ENCODE results near the gene KCTD2.

The KCTD2 gene

DNA sequence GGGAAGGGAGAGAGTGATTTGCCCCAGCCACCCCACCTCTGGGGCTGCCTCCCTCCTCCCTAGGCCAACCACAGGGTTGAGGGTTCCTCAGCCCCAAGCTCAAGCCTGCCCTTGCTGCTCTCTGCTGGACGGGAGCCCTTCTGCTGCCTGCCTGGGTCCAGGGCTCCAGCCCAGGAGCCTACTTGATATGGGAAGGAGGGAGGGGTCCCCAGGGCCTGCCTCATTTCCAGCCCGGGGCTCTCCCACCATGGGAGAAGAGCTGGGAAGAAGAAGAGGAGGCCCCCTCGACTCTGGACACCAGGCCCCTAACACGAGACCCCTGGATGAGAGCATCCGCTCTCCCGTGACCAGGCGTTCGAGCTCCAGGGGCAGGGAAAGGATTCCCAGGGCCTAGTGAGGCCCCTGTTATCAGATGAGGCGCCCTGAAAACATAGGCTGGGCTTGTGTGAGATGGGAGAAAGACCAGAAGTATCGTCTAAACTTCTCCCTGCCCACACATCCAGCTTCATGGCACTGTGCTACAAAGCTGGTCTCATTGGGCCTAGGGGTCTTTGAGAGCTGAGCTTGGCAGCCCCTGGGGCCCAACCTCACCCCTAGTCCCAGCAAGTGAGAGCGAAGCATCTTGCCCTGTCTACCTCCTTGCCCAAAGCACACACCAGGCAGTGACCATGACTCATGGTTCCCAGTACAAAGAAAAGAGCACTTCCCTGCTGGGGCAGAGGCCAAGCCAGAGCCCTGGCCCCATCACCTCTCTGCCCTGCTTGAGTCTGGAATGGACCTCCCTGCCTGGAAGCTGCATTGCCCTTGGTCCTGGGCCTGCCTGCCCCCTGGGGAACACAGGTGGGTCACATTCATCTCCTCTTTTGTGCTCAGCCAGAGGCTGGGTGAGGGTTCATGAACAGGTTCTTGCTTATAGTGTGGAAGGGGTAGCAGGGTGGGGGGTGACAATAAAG lies 41.7 kb downstream of the KCTD2 start:
- TF ChIP-seq, protein P1, sequence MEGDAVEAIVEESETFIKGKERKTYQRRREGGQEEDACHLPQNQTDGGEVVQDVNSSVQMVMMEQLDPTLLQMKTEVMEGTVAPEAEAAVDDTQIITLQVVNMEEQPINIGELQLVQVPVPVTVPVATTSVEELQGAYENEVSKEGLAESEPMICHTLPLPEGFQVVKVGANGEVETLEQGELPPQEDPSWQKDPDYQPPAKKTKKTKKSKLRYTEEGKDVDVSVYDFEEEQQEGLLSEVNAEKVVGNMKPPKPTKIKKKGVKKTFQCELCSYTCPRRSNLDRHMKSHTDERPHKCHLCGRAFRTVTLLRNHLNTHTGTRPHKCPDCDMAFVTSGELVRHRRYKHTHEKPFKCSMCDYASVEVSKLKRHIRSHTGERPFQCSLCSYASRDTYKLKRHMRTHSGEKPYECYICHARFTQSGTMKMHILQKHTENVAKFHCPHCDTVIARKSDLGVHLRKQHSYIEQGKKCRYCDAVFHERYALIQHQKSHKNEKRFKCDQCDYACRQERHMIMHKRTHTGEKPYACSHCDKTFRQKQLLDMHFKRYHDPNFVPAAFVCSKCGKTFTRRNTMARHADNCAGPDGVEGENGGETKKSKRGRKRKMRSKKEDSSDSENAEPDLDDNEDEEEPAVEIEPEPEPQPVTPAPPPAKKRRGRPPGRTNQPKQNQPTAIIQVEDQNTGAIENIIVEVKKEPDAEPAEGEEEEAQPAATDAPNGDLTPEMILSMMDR (conservative IDR thresholded peaks at IDR 0.05; ENCODE audit: low read depth, low read length) = no peak
- peak overlapping the region; percentile 50 for H3K4me3 ChIP-seq (ENCODE audit: low read length)
- no peak for DNase-seq (ENCODE audit: low read depth)

DNA sequence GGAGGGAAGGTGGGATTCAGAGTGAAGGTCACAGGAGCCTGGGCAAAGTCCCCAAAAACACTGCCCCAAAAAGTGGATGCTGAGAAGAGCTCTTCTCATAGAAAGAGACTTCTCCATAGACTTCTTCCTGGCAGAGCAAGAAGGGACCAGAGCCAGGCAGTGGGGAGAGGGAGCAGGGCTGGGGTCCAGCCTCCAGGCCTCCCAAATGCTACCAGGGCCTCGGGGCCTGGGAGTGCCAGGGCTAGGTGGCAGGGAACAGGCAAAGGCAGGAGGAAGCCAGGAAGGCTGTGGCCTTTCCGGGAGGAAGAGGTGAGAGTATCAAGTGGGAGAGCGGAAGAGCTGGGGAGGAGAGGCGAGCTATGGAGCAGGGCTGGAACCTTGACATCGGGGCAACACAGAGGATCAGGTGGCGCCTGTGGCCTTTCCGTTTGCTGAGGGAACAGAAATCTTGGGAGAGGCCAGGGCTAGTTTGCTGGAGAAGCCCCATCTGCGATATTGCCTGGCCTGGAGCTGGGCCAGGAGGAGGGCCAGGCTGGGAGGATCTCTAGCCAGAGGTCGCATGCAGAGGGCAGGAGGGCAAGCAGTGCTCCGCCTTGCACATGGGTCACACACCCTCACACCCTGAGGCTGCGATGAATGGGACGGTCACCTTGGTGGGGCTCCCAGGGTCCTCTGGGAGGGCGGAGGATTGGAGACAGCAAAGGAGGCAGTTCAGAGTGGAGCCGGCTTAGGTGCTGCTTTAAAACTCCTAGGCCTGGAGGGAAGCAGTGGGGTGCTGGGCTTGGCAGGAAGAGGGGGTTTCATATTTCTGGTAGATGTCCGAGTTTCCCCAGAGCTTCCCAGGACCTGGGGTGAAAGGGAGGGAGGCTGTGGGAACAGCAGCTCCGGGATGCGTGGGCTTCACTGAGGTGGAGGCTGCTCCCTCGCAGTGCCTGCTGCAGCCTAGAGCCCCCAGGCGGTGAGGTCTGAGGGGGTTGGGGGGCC lies 44.1 kb downstream of the KCTD2 start:
- TF ChIP-seq, protein P1 (conservative IDR thresholded peaks at IDR 0.05; ENCODE audit: low read depth, low read length) = no peak
- DNase-seq (ENCODE audit: low read depth) = no peak
- H3K4me3 ChIP-seq (ENCODE audit: low read length) = no peak overlapping the region

DNA sequence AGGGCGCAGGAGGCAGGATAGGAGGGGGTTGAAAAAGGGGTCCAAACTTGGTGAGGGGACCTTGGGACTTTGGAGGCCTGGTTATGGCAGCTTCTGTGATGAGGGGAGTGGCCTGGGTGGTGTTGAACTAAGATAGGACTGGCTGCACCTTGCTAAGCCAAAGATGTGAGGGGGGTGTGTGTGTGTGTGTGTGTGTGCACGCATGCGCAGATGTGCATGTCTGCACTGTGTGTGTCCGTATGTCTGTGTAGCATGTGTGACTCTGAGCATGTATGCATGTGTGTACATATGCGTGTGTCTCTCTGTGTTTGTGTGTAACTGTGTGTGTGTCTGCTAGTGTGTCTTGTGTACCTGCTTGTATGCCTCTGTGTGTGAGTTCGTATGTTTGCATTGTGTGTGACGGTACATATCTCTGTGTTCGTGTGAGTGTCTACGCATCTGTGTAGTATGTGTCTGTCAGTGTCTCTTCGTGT lies 44.9 kb downstream of the KCTD2 start:
- H3K4me3 ChIP-seq (ENCODE audit: low read length) = no peak overlapping the region
- no peak for DNase-seq (ENCODE audit: low read depth)
- TF ChIP-seq, protein P1 (conservative IDR thresholded peaks at IDR 0.05; ENCODE audit: low read depth, low read length) = no peak

DNA sequence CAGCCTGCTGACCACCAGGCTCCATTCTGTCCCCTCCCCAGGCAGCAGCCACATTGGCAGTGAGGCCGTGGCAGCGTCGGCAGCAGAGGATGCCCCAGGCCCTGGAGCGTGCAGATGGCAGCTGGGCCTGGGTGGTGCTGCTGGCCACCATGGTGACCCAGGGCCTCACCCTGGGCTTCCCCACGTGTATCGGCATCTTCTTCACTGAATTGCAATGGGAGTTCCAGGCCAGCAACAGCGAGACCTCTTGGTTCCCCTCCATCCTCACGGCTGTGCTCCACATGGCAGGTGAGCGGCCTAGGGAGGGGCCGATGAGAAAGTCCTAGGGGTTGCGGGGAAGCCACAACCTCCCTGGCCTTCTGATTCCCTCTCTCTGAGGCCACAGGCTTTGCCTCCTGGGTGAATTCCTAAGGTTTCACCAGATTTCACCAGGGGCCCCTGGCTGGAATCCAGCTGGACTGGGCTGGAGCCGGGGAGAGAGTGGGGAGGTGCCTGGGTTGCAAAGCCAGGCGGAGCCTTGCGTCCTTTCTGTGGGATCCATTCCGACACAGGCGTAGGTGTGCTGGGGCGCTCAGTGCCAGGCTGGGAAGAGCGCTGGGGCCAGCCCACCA lies 46.6 kb downstream of the KCTD2 start:
- TF ChIP-seq, protein P1 (conservative IDR thresholded peaks at IDR 0.05; ENCODE audit: low read depth, low read length) = no peak
- no peak for DNase-seq (ENCODE audit: low read depth)
- H3K4me3 ChIP-seq (ENCODE audit: low read length) = no peak overlapping the region

DNA sequence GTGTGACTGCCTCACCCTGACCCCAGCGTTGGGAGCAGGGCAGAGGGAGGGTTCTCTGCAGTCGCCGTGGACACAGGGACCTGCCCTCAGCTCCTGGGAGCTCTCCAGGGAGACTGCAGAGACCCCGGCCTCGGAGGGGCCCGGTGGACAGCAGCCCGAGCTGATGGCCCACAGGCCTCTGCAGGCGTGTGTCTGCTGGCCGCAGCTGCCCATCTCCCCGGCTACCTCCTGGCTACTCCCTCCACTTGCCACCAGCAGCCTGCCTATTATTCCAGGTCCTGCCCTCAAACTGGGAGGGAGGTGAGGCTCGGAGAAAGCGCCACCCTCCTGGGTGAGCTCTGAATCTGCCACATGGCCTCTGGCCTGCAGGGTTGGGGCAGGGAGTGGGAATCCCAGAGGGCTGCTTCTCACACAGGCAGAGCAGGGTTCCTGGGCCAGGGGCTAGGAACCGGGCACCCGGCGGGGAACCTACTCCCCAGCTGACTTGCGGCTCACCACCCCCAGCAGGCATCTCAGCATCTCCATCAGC lies 47.9 kb downstream of the KCTD2 start:
- no peak overlapping the region for H3K4me3 ChIP-seq (ENCODE audit: low read length)
- TF ChIP-seq, protein P1 (conservative IDR thresholded peaks at IDR 0.05; ENCODE audit: low read depth, low read length) = no peak
- no peak for DNase-seq (ENCODE audit: low read depth)

DNA sequence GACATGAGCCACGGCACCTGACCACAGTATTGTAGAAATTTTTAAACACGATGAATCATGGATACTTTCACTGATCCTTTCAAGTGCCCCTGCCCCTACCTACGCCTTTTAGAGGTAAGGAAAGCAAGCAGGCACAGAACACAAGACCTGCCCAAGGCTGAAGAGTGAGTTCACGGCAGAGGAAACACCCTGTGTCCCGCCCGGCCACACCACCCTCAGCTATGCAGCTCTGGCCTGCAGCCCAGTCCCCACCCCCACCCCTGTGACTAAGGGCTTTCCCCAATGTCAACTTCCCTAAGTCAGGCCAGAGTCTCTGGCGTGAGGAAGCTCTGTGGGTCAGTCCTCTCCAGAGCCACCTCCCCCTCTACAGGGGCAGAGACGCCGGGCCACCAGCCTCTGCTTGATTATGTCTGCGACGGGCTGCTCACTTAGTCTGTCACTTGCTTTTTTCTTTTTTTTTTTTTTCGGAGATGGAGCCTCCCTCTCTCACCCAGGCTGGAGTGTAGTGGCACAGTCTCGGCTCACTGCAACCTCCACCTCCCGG lies 49.1 kb downstream of the KCTD2 start:
- TF ChIP-seq, protein P1 (conservative IDR thresholded peaks at IDR 0.05; ENCODE audit: low read depth, low read length) = no peak
- DNase-seq (ENCODE audit: low read depth) = peak; percentile 84
- no peak overlapping the region for H3K4me3 ChIP-seq (ENCODE audit: low read length)

Data from retinal pigment epithelial cell (primary cell).